AG10803 (cell line): Measurements from ENCODE around the gene TTLL11.

ENCODE experiments used
- DNase-seq: peaks from one replicate; pipeline ENCODE4 v3.0.0; 2010; ENCODE audit warnings: low read depth
- H3K4me3 ChIP-seq: 2 replicates; pipeline ENCODE4 v1.5.1; 2011; ENCODE audit warnings: mild to moderate bottlenecking, low read length, control low read depth
- CTCF ChIP-seq: conservative IDR thresholded peaks from 2 replicates; pipeline ENCODE4 v1.5.1; 2011; ENCODE audit warnings: mild to moderate bottlenecking, low read length, control low read depth, inconsistent platforms

The TTLL11 gene

GRCh38 chr9:121772600-121773285 is 320.4 kb downstream of the TTLL11 start:
- no peak for TF ChIP-seq CTCF
- DNase-seq: no peak
- H3K4me3 ChIP-seq: no peak overlapping the region
